ENCODE results near the gene ZNHIT6. TPM values are rescaled to one million over a fixed set of nuclear protein-coding genes. Genes with fewer than 3 reads are reported as not detected.
"Not testable (repeated sequence)": the region's sequence is repeated elsewhere in the genome, so short reads cannot be mapped to it uniquely, and the experiment has no call there.

Gene ZNHIT6
- total and polyA plus RNA-seq, 3 donors from 2014 or later = 10.1 to 14.5 (median 11.3) TPM

GRCh38 chr1:85655315-85655714 is 52.9 kb downstream of the ZNHIT6 start:
- no peaks in the 10 kb centered on the region for H3K9me3 ChIP-seq
- H3K27me3 ChIP-seq = no peaks in the 10 kb centered on the region
- H3K27ac ChIP-seq = no peak overlapping the region
- DNase-seq = no peak
- 83 to 94% methylated on average over 1 of the region's 1 CpG for WGBS, 2 donors
- H3K4me1 ChIP-seq = no peaks in the 10 kb centered on the region
- no peaks in the 10 kb centered on the region for H3K36me3 ChIP-seq (ENCODE audit: low read depth, missing control alignments)
- intact Hi-C loops (cut with DNase I; ENCODE audit: low total_unique reads) = no loop called here
- TF ChIP-seq CTCF (IDR thresholded peaks at IDR 0.05) (no peak), POLR2A (IDR thresholded peaks at IDR 0.05) (no peak)
- no peak overlapping the region for H3K4me3 ChIP-seq

GRCh38 chr1:85654066-85654782 is 54.0 kb downstream of the ZNHIT6 start:
- Histone ChIP-seq H3K27ac (no peak overlapping the region), H3K9me3 (no peaks in the 10 kb centered on the region), H3K4me3 (no peak overlapping the region), H3K4me1 (no peaks in the 10 kb centered on the region), H3K36me3 (ENCODE audit: low read depth, missing control alignments) (no peaks in the 10 kb centered on the region), H3K27me3 (no peaks in the 10 kb centered on the region)
- TF ChIP-seq POLR2A (IDR thresholded peaks at IDR 0.05) (no peak), CTCF (IDR thresholded peaks at IDR 0.05) (no peak)
- intact Hi-C loops (cut with DNase I; ENCODE audit: low total_unique reads) = no loop called here
- DNase-seq = no peak
- 90% methylated on average over 6 of the region's 6 CpGs for WGBS, 2 donors

GRCh38 chr1:85652327-85652726 is 55.9 kb downstream of the ZNHIT6 start:
- Histone ChIP-seq H3K4me3 (no peak overlapping the region), H3K27me3 (no peaks in the 10 kb centered on the region), H3K36me3 (ENCODE audit: low read depth, missing control alignments) (no peaks in the 10 kb centered on the region), H3K9me3 (no peaks in the 10 kb centered on the region), H3K27ac (no peak overlapping the region), H3K4me1 (no peaks in the 10 kb centered on the region)
- intact Hi-C loops (cut with DNase I; ENCODE audit: low total_unique reads) = no loop called here
- TF ChIP-seq CTCF (IDR thresholded peaks at IDR 0.05) (no peak), POLR2A (IDR thresholded peaks at IDR 0.05) (no peak)
- WGBS, 2 donors = 86 to 96% methylated on average over 3 of the region's 3 CpGs
- DNase-seq = no peak

- Histone ChIP-seq H3K9me3 (no peaks in the 10 kb centered on the region), H3K36me3 (ENCODE audit: low read depth, missing control alignments) (no peaks in the 10 kb centered on the region), H3K4me3 (no peak overlapping the region), H3K27me3 (no peaks in the 10 kb centered on the region), H3K4me1 (no peaks in the 10 kb centered on the region), H3K27ac (no peak overlapping the region)
- 79 to 87% methylated on average over 1 of the region's 1 CpG for WGBS, 2 donors
- TF ChIP-seq POLR2A (IDR thresholded peaks at IDR 0.05) (no peak), CTCF (IDR thresholded peaks at IDR 0.05) (no peak)
- intact Hi-C loops (cut with DNase I; ENCODE audit: low total_unique reads) = no loop called here
- no peak for DNase-seq
These were observed 57.6 kb downstream of the ZNHIT6 start for GRCh38 chr1:85650645-85651044.

- intact Hi-C loops (cut with DNase I; ENCODE audit: low total_unique reads) = no loop called here
- Histone ChIP-seq H3K4me1 (no peaks in the 10 kb centered on the region), H3K9me3 (no peaks in the 10 kb centered on the region), H3K27me3 (no peaks in the 10 kb centered on the region), H3K27ac (no peak overlapping the region), H3K4me3 (no peak overlapping the region), H3K36me3 (ENCODE audit: low read depth, missing control alignments) (no peaks in the 10 kb centered on the region)
- DNase-seq = no peak
- no peak for TF ChIP-seq POLR2A (IDR thresholded peaks at IDR 0.05)
- no peak for TF ChIP-seq CTCF (IDR thresholded peaks at IDR 0.05)
These were observed 58.6 kb downstream of the ZNHIT6 start for GRCh38 chr1:85649591-85649990.

GRCh38 chr1:85641598-85642556 is 66.4 kb downstream of the ZNHIT6 start:
- H3K27me3 ChIP-seq; H3K36me3 ChIP-seq (ENCODE audit: low read depth, missing control alignments); intact Hi-C loops (cut with DNase I; ENCODE audit: low total_unique reads); H3K4me3 ChIP-seq; DNase-seq; H3K9me3 ChIP-seq; H3K4me1 ChIP-seq; H3K27ac ChIP-seq: not testable (repeated sequence)
- 79 to 82% methylated on average over 22 to 24 of the region's 24 CpGs for WGBS, 2 donors

- H3K4me3 ChIP-seq; H3K27ac ChIP-seq; H3K9me3 ChIP-seq; H3K4me1 ChIP-seq; DNase-seq; intact Hi-C loops (cut with DNase I; ENCODE audit: low total_unique reads); H3K27me3 ChIP-seq; H3K36me3 ChIP-seq (ENCODE audit: low read depth, missing control alignments): not testable (repeated sequence)
- WGBS, 2 donors = 93 to 99% methylated on average over 7 of the region's 7 CpGs
These were observed 68.3 kb downstream of the ZNHIT6 start for GRCh38 chr1:85639920-85640319.

Data from testis (tissue), 3 donors.